HG03066 (cell line): ENCODE data around the gene GTF2H2C_2.
A peak's percentile ranks its signal among the peaks of the same experiment; 100 is the strongest.
"Not testable (repeated sequence)": the region's sequence is repeated elsewhere in the genome, so short reads cannot be mapped to it uniquely, and the experiment has no call there.

Experiments used
- ATAC-seq: cut with Tn5 transposase; IDR thresholded peaks from one replicate; pipeline ENCODE4 v1.9.1; 2021; ENCODE audit warnings: low read depth; ENCODE audit not compliant: unreplicated experiment

The GTF2H2C_2 gene

DNA sequence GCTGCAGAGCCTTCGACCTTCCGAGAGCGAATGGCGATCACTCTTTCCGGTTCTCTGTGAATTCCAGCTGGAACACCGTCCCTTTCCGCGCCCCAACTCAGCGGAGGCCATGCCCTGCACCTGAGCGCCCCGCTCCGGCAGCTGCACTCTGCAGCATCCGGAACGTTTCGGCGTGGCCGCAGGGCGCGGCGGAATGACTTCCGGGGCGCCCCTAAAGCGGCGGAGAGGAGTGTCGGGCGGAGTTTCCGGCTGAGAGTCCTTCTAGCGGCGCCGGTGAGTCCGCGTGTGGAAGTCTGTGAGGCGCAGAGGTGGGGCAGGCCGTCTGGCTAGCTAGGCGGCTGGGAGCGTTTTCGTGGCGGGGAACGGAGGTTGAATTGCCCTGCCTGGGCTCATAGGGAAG is at the start of gene GTF2H2C_2:
Gene GTF2H2C_2 (plus strand): TSS at position 252 of the 400 bp plus-strand sequence.
- peak; percentile 98 for ATAC-seq

DNA sequence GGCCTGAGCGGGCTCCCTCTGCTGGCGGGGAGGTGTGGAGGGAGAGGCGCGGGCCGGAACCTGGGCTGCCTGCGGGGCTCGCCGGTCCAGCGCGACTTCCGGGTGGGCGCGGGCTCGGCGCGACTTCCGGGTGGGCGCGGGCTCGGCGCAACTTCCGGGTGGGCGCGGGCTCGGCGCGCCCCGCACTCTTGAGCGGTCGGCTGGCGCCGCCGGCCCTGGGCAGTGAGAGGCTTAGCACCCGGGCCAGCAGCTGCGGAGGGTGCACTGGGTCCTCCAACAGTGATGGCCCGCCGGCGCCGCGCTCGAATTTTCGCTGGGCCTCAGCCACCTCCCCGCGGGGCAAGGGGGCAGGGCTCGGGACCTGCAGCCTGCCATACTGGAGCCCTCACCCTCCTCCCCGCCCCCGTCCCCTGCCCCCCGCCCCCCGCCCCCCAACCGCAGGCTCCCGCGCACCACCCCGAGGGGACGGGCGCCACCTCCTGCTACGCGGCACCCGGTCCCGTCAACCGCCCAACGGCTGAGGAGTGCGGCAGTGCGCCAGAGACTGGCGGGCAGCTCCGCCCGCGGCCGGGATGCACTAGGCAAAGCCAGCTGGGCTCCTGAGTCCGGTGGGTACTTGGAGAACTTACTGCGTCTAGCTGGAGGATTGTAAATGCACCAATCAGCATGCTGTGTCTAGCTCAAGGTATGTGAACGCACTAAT is 14.0 kb upstream of the GTF2H2C_2 start:
- ATAC-seq = not testable (repeated sequence)

DNA sequence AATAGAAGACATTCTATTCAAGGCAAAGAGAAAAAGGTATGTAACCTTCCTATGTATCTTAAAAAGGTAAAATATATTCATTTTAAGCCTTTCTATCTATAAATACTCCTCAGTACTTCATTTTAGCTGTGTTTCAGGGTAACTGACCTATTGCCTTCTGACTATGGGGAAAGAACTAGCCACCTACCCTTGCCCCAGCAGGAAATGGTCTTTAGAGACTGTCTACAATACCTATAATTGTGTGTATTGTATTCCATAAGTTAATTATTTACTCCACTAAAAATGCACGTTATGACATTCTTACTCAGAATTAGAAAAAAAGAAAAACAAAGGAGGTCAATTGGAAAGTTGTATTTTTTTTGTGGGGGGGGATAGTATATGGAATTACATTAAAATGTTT is 6.2 kb downstream of the GTF2H2C_2 start:
- not testable (repeated sequence) for ATAC-seq

DNA sequence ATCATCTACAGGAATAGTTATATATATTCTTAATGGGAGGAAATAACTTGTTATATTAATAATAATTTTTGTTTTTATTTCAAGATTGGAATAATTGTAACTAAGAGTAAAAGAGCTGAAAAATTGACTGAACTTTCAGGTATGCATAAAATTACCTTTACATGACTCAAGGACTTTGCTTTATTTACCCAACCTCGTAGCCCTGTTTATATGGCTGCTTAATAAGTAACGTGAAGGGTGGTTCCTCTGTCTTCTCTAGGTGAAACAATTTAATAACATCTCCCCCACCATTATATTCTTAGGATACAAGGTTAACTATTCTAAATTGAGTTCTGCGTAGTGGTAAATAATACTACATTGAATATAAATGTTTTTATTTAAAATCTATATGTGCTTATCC is 8.0 kb downstream of the GTF2H2C_2 start:
- ATAC-seq = not testable (repeated sequence)

DNA sequence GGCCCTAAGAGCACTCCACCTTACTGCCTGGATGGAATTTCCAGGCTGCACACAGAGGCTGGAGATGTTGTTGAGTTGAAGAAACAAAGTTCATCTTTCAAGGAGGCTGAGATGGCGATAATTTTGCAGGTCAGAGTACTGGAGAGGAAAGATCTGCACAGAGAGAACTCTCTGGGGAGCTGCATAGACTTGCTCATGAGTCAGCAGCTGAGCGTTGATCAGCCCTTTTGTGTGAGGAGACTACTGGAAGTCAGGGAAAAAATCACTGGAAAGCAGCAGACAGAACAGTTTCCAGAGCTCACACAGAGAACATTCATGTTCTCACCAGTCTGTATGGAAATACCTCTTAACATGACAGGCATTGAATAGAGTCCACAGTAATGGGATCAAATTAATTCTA is 23.4 kb downstream of the GTF2H2C_2 start:
- ATAC-seq = not testable (repeated sequence)

DNA sequence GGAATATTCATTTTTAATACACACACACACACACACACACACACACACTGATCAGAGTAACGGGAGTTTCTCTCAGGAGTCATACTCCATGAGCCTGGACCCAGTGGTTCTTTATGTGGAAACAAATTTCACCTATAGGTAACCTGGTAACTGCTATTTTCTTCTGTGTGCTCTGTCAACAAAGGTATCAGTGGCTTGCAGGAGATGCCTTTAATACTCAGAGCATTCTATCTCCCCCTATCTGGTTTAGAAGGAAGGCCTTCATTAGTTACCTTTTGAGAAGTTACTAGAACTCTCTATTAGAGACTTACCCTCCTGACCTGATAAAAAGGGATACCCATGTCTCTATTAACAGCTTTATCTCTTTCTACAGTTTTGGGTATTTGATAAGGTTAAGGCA is 34.4 kb downstream of the GTF2H2C_2 start:
- ATAC-seq = not testable (repeated sequence)

DNA sequence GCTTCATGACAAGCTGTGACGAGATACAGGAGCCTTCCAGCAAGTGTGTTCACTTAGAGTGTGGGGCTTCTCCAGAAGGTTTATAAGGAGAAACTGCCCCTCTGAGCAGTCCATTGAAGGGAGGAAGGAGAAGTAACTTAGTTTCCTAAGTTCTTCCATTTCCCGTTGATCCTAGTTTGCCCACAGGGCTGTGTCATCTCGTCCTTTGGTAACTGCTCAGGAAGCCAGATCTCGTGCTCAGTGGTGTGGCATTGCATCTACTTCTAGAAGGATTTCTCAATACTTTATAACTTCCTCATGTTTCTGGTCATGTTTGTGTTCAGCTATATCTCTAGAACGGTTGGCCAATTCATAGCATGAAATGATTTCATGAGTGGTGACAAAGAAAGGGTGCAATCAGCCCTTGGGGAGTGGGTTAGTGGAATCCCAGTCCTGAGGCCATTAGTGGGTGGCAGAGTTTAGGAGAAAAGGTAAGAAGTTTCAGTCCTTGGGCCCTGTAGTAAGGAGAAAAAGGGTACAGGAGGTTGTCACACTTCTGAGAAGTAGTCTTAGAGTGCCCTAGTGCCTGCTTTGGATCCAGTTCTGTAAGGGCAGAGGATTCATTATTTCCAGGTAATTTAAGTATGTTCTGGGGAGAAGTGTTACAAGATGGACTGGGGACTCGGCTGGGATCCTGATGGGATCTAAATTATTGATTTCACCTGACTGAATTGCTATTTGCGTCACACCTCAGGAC is 36.2 kb downstream of the GTF2H2C_2 start:
- not testable (repeated sequence) for ATAC-seq

DNA sequence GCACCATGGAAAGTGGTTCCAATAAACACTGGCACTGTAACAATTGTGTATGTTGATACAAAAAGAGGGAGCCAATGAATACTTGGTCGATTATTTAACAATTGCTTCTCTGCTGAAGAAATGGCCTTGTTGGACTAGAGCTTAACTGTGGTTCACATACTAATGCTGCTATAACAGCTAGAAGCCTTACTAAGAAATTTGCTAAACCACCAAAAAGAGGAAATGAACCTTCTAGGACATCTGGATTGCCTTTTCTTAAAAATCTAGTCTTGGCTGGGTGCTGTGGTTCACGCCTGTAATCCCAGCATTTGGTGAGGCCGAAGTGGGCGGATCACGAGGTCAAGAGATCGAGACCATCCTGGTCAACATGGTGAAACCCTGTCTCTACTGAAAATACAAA is 41.9 kb downstream of the GTF2H2C_2 start:
- peak; percentile 76 for ATAC-seq

DNA sequence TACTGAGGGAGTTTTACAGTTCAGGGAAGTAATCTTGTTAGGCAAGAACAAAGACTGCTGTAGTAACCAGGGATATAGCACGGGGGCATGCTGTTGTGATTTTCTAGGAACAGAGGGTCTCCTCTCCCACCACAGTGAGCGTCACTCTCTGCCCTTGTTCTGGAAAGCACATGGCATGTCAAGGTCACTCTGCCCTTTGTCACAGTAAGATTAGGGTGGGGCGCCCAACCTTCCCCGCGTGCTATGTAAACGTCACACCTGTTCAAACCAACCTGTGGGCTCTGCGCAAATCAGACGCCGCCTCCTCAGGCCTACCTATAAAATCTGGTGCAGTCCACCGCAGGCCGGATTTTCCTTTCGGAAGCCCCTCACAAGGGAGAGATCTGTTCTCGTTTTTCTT is 44.0 kb downstream of the GTF2H2C_2 start:
- not testable (repeated sequence) for ATAC-seq

DNA sequence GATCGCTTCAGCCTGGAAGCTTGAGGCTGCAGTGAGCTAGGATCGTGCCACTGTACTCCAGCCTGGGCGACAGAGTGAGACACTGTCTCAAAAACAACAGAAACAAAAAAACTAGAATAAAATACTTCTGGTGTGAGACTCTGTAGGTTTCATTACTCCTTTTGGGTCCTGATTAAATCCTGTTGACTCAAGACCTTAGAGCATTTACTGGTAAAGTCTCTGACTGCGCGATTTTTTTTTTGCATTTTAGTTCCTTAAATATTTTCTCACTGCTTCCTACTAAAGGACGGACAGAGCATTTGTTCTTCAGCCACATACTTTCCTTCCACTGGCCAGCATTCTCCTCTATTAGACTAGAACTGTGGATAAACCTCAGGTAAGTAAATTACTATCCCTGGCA is 46.8 kb downstream of the GTF2H2C_2 start:
- ATAC-seq = not testable (repeated sequence)

DNA sequence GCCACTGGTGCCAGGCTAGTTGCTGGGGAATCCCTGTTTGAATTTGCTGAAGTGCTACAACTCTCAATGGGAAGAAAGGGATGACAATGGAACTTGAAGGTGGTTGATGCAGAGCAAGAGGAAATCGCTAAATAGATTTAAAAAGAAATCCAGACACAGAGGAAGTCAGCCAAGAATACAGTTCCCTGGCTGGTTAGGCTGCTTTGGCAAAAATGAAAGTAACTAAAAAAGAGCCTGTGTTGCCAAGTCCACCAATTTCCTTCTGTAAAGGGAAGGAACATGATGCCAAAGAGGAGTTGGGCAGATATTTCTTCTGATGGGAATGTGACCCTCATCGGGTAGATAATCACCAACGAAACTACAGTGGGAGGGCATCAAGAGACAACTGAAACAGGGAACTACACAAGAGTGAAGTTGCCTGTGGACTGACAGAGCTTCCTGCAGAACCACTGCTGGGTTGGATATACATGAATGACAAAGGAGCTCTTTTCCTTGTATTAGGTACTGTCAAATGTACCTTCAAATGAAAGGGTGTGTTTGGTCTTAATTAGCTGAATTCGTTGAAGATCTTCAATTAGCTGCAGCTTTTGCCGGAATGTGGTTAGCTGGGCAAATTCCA is 49.0 kb downstream of the GTF2H2C_2 start:
- ATAC-seq = not testable (repeated sequence)

DNA sequence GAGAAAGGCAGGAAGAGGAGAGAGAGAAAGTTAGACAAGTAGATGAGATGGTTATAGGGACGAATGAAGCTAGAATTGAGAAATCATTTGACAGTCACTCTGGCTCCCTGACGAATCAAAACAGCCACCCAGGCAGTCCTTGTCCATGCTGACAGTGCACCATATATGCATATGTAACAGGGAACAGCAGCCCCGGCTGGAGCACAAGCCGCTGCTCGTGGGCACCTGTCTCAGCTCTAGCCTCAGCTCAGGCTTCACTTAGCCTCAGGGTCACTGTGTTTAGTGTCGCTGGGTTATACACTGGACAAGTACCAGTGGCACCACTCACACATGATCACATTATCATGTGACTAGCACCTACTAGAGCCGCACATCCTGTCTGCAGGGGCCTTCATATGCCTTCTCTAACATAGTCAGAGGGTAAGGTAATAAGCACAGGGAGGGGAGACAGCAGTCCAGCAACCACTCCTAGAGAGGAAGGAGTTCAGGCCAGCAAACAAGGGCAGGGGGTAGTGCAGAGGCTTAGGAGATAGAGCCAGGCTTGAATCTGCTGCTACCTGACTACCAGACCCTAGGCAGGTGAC is 54.9 kb downstream of the GTF2H2C_2 start:
- ATAC-seq = not testable (repeated sequence)
